Gastrocnemius medialis (tissue), 4 donors: ENCODE results near the gene ANKRD31. TPM values are rescaled to one million over a fixed set of nuclear protein-coding genes. Genes with fewer than 3 reads are reported as not detected.

Experiments used
- ATAC-seq, 2 donors: fragments of 150-250 bp; one replicate each; pipeline ENCODE4 v1.9.1; 2016
- DNase-seq, 2 donors: peaks; one replicate each; pipeline ENCODE4 v3.0.0-alpha.2; 2019
- H3K27ac ChIP-seq, 4 donors: fragments of 200-600 bp; sonication (generic); 1 replicate in 1 of 4; 2 replicates in 3 of 4; pipeline ENCODE4 v1.5.1; 2016 to 2018; ENCODE audit warnings: mild to moderate bottlenecking in 2 of 4, moderate library complexity in 1 of 4
- H3K27me3 ChIP-seq, 3 donors: fragments of 200-600 bp; sonication (generic) in 2 of 3; 1 replicate in 1 of 3; 2 replicates in 2 of 3; pipeline versions ENCODE4 v1.5.1 to v1.6.0; 2016 to 2019; ENCODE audit warnings: mild to moderate bottlenecking in 1 of 3, moderate library complexity in 1 of 3
- H3K36me3 ChIP-seq, 2 donors: fragments of 200-600 bp; sonication (generic) in 1 of 2; one replicate each; pipeline ENCODE4 v1.5.1; 2017 to 2018
- H3K4me1 ChIP-seq, 2 donors: fragments of 200-600 bp; sonication (generic) in 1 of 2; one replicate each; pipeline ENCODE4 v1.5.1; 2016 to 2017; ENCODE audit warnings: mild to moderate bottlenecking in 2 of 2
- H3K4me3 ChIP-seq, 4 donors: fragments of 200-600 bp; sonication (generic) in 3 of 4; 1 replicate in 1 of 4; 2 replicates in 3 of 4; pipeline ENCODE4 v1.5.1; 2016 to 2019; ENCODE audit warnings: mild to moderate bottlenecking in 2 of 4
- H3K9me3 ChIP-seq, 3 donors: fragments of 200-600 bp; sonication (generic) in 2 of 3; 1 replicate in 1 of 3; 2 replicates in 2 of 3; pipeline ENCODE4 v1.5.1; 2016 to 2019
- CTCF ChIP-seq, 5 experiments: fragments of 450-650 bp in 3 of 5; fragments of 200-600 bp in 2 of 5; sonication (generic) in 2 of 5; IDR thresholded peaks in 4 of 5; conservative IDR thresholded peaks in 1 of 5; 1 replicate in 4 of 5; 2 replicates in 1 of 5; pipeline ENCODE4 v1.5.1; 2016 to 2019; ENCODE audit warnings: antibody characterized with exemption in 5 of 5, mild to moderate bottlenecking in 3 of 5, moderate library complexity in 3 of 5
- POLR2A ChIP-seq, 2 donors: fragments of 450-650 bp; IDR thresholded peaks; one replicate each; pipeline ENCODE4 v1.6.1; 2017; ENCODE audit warnings: antibody characterized with exemption in 2 of 2, mild to moderate bottlenecking in 2 of 2, moderate library complexity in 2 of 2
- in situ Hi-C, 4 donors: fragments of 200-750 bp; cut with MboI; loops; one replicate each; pipeline versions ENCODE4 v1.15.0 to v1.8.0; 2017; ENCODE audit warnings: low sequenced_read_pairs in 4 of 4
- intact Hi-C: fragments of 100-400 bp; cut with DNase I; formaldehyde crosslinking; loops from one replicate; pipeline ENCODE4 v1.15.1; 2023; ENCODE audit warnings: low total_unique reads
- total RNA-seq, 4 donors: library from RNA; depleted of rRNA; stranded (reverse); fragments of >200 nt; gene quantifications; one replicate each; pipeline versions ENCODE4 v1.1.0 to v1.2.3, GENCODE V29; 2016

ANKRD31 gene
- total RNA-seq, 4 donors from 2014 or later: 0.03 TPM; not detected in 3

GRCh38 chr5:75199946-75200345, 36.7 kb downstream of the ANKRD31 start:
- no peak for ATAC-seq
- intact Hi-C loops: no loop called here
- H3K27me3 ChIP-seq: no peaks in the 10 kb centered on the region

GRCh38 chr5:75199071-75199470, 37.6 kb downstream of the ANKRD31 start:
- no peaks in the 10 kb centered on the region for H3K36me3 ChIP-seq
- intact Hi-C loops (no loop called here), in situ Hi-C loops (no loop called here)
- DNase-seq (no peak), ATAC-seq (no peak)
- no peaks in the 10 kb centered on the region for H3K27me3 ChIP-seq
- TF ChIP-seq POLR2A (IDR thresholded peaks at IDR 0.05): no peak
- no peak for TF ChIP-seq CTCF (IDR thresholded peaks at IDR 0.05 in 4 of 5, conservative IDR thresholded peaks at IDR 0.05 in 1 of 5)
- H3K4me3 ChIP-seq: no peak overlapping the region
- no peaks in the 10 kb centered on the region for H3K4me1 ChIP-seq
- H3K9me3 ChIP-seq: no peaks in the 10 kb centered on the region
- no peak overlapping the region for H3K27ac ChIP-seq

More at GRCh38 chr5:75199946-75200345, 36.7 kb downstream of the ANKRD31 start:
- in situ Hi-C loops: no loop called here
- Histone ChIP-seq H3K27ac (no peak overlapping the region), H3K4me1 (no peaks in the 10 kb centered on the region), H3K36me3 (no peaks in the 10 kb centered on the region), H3K4me3 (no peak overlapping the region), H3K9me3 (no peaks in the 10 kb centered on the region)
- no peak for DNase-seq
- TF ChIP-seq POLR2A (IDR thresholded peaks at IDR 0.05): no peak
- no peak for TF ChIP-seq CTCF (IDR thresholded peaks at IDR 0.05 in 4 of 5, conservative IDR thresholded peaks at IDR 0.05 in 1 of 5)

- in situ Hi-C loops (no loop called here), intact Hi-C loops (no loop called here)
- no peaks in the 10 kb centered on the region for H3K9me3 ChIP-seq
- ATAC-seq (no peak), DNase-seq (no peak)
- no peaks in the 10 kb centered on the region for H3K27me3 ChIP-seq
- H3K4me3 ChIP-seq: no peak overlapping the region
- no peak for TF ChIP-seq POLR2A (IDR thresholded peaks at IDR 0.05)
- TF ChIP-seq CTCF (IDR thresholded peaks at IDR 0.05 in 4 of 5, conservative IDR thresholded peaks at IDR 0.05 in 1 of 5): no peak
- no peaks in the 10 kb centered on the region for H3K36me3 ChIP-seq
- H3K27ac ChIP-seq: no peak overlapping the region
- no peaks in the 10 kb centered on the region for H3K4me1 ChIP-seq
Measured at GRCh38 chr5:75197745-75198144, 38.9 kb downstream of the ANKRD31 start.

GRCh38 chr5:75192804-75193203, 43.9 kb downstream of the ANKRD31 start:
- no peaks in the 10 kb centered on the region for H3K4me1 ChIP-seq
- TF ChIP-seq POLR2A (IDR thresholded peaks at IDR 0.05): no peak
- no peak for TF ChIP-seq CTCF (IDR thresholded peaks at IDR 0.05 in 4 of 5, conservative IDR thresholded peaks at IDR 0.05 in 1 of 5)
- intact Hi-C loops (no loop called here), in situ Hi-C loops (no loop called here)
- no peak overlapping the region for H3K27ac ChIP-seq
- no peaks in the 10 kb centered on the region for H3K36me3 ChIP-seq
- no peaks in the 10 kb centered on the region for H3K9me3 ChIP-seq
- DNase-seq: no peak
- no peak overlapping the region for H3K4me3 ChIP-seq
- ATAC-seq: no peak
- no peaks in the 10 kb centered on the region for H3K27me3 ChIP-seq

GRCh38 chr5:75192264-75192663, 44.4 kb downstream of the ANKRD31 start:
- Histone ChIP-seq H3K36me3 (no peaks in the 10 kb centered on the region), H3K27ac (no peak overlapping the region), H3K4me3 (no peak overlapping the region), H3K27me3 (no peaks in the 10 kb centered on the region), H3K9me3 (no peaks in the 10 kb centered on the region), H3K4me1 (no peaks in the 10 kb centered on the region)
- DNase-seq (no peak), ATAC-seq (no peak)
- in situ Hi-C loops (no loop called here), intact Hi-C loops (no loop called here)
- TF ChIP-seq POLR2A (IDR thresholded peaks at IDR 0.05) (no peak), CTCF (IDR thresholded peaks at IDR 0.05 in 4 of 5, conservative IDR thresholded peaks at IDR 0.05 in 1 of 5) (no peak)
